MM.1S (cell line): ENCODE data around the gene ASIC2.

Experiments
- DNase-seq: peaks from one replicate; pipeline ENCODE4 v3.0.0-alpha.2; 2015
- H2AFZ ChIP-seq: fragments of 300-600 bp; sonication (generic); 2 replicates; pipeline ENCODE4 v1.6.0; 2016; ENCODE audit warnings: antibody characterized with exemption, low read length
- H3F3A ChIP-seq: fragments of 300-600 bp; sonication (generic); 2 replicates; pipeline ENCODE4 v1.6.1; 2016; ENCODE audit warnings: mild to moderate bottlenecking, antibody characterized with exemption, low read length, moderate library complexity, mixed read lengths; ENCODE audit not compliant: insufficient read depth
- H3K27ac ChIP-seq: fragments of 300-600 bp; sonication (generic); 2 replicates; pipeline ENCODE4 v1.5.1; 2016; ENCODE audit warnings: mild to moderate bottlenecking, low read length
- H3K27me3 ChIP-seq: fragments of 300-600 bp; sonication (generic); replicated peaks from 2 replicates; pipeline ENCODE4 v1.6.0; 2016; ENCODE audit warnings: low read length; ENCODE audit not compliant: insufficient read depth
- H3K36me3 ChIP-seq: fragments of 300-600 bp; sonication (generic); replicated peaks from 2 replicates; pipeline ENCODE4 v1.6.1; 2016; ENCODE audit warnings: mild to moderate bottlenecking, low read length, mixed read lengths; ENCODE audit not compliant: insufficient read depth
- H3K4me1 ChIP-seq: fragments of 300-600 bp; sonication (generic); 2 replicates; pipeline ENCODE4 v1.6.1; 2016; ENCODE audit warnings: low read length, mixed read lengths
- H3K4me2 ChIP-seq: fragments of 300-600 bp; sonication (generic); 2 replicates; pipeline ENCODE4 v1.6.0; 2016; ENCODE audit warnings: low read depth, low read length
- H3K4me3 ChIP-seq: fragments of 300-600 bp; sonication (generic); 2 replicates; pipeline ENCODE4 v1.5.1; 2016; ENCODE audit warnings: low read length, mixed read lengths
- H3K79me2 ChIP-seq: fragments of 300-600 bp; sonication (generic); 2 replicates; pipeline ENCODE4 v1.6.1; 2016; ENCODE audit warnings: mixed run types, low read length, mixed read lengths
- H3K9ac ChIP-seq: fragments of 300-600 bp; sonication (generic); 2 replicates; pipeline ENCODE4 v1.6.1; 2016; ENCODE audit warnings: low read length, mixed read lengths
- H3K9me2 ChIP-seq: fragments of 300-600 bp; sonication (generic); replicated peaks from 2 replicates; pipeline ENCODE4 v1.6.1; 2016; ENCODE audit warnings: mild to moderate bottlenecking, low read length, mixed read lengths; ENCODE audit not compliant: insufficient read depth
- H3K9me3 ChIP-seq: fragments of 300-600 bp; sonication (generic); replicated peaks from 2 replicates; pipeline ENCODE4 v1.6.1; 2016; ENCODE audit warnings: mild to moderate bottlenecking, low read length, mixed read lengths; ENCODE audit not compliant: insufficient read depth
- H4K20me1 ChIP-seq: fragments of 300-600 bp; sonication (generic); 2 replicates; pipeline ENCODE4 v1.6.1; 2016; ENCODE audit warnings: mild to moderate bottlenecking, low read length, moderate library complexity, mixed read lengths; ENCODE audit not compliant: insufficient read depth
- EZH2 ChIP-seq: fragments of 300-600 bp; sonication (generic); optimal IDR thresholded peaks from 2 replicates; pipeline ENCODE3; 2017; ENCODE audit warnings: low read depth, mild to moderate bottlenecking, antibody characterized with exemption, low read length, mixed read lengths
- EZH2phosphoT487 ChIP-seq: fragments of 300-600 bp; sonication (generic); IDR thresholded peaks from 2 replicates; pipeline ENCODE4 v1.6.1; 2018; ENCODE audit warnings: antibody characterized with exemption, low read length
- TF ChIP-seq, protein P1 (sequence below): fragments of 300-600 bp; sonication (generic); IDR thresholded peaks from 2 replicates; pipeline ENCODE4 v1.5.1; 2016; ENCODE audit warnings: antibody characterized with exemption, low read length, mixed read lengths

Gene ASIC2

DNA sequence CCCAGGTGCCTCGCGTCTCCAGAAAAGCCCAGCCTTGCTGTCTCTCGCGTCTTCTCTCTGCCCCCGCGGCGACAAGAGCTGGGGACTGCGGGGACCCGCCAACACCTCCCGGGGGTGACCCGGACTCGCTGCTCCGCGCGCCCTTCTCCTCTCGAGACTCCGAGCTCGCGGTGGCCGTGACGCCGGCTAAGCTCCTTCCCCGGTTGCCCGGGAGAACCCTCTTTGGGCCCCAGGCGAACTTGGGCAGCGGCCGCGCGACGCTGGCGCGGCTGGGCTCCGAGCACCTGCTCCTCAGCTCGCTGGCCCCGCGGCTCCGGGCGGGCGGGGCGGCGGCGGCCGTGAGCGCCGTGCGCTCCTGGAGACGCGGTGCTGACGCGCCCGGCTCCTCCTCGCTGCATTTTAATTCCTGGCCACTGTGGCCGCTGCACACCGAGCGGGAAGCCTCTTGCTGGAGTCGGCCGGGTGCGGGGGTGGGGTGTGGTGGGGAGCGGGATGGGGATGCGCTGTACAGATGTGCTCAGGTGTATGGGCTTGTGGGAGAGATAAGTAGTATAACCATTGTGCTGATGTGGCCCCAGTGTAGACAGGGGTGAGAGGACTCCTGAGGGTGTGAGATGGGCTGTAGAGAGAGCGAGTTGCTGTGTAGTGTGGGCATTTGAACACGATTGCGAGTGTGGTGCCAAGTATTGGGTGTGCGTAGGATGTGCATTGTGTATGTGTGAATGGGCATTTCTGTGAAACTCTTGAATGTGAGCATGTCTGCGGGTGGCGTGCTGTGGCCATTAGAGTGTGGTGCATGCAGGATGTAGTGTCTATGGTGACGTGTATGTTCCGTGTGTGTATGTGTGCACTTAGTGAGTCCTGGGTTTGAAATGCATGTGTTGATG, at the start of gene ASIC2:
Gene ASIC2 (minus strand): TSS at position 315 of the 887 bp plus-strand sequence.
- H3K27ac ChIP-seq, result no peak within 1 kb of the TSS
- no peak within 1 kb of the TSS for H3K4me2 ChIP-seq
- TF ChIP-seq EZH2 (no peak), EZH2phosphoT487 (no peak)
- TF ChIP-seq, protein P1, sequence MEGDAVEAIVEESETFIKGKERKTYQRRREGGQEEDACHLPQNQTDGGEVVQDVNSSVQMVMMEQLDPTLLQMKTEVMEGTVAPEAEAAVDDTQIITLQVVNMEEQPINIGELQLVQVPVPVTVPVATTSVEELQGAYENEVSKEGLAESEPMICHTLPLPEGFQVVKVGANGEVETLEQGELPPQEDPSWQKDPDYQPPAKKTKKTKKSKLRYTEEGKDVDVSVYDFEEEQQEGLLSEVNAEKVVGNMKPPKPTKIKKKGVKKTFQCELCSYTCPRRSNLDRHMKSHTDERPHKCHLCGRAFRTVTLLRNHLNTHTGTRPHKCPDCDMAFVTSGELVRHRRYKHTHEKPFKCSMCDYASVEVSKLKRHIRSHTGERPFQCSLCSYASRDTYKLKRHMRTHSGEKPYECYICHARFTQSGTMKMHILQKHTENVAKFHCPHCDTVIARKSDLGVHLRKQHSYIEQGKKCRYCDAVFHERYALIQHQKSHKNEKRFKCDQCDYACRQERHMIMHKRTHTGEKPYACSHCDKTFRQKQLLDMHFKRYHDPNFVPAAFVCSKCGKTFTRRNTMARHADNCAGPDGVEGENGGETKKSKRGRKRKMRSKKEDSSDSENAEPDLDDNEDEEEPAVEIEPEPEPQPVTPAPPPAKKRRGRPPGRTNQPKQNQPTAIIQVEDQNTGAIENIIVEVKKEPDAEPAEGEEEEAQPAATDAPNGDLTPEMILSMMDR, result no peak
- no peaks in the 10 kb centered on the region for H4K20me1 ChIP-seq
- H3K9ac ChIP-seq, result no peak within 1 kb of the TSS
- H3K27me3 ChIP-seq, result peaks cover 20% of the 10 kb centered on the region
- no peak for DNase-seq
- H3K4me1 ChIP-seq, result no peaks in the 10 kb centered on the region
- H3F3A ChIP-seq, result no peaks in the 10 kb centered on the region
- H3K9me2 ChIP-seq, result no peaks in the 10 kb centered on the region
- H3K9me3 ChIP-seq, result no peaks in the 10 kb centered on the region
- H3K79me2 ChIP-seq, result no peaks in the 10 kb centered on the region
- no peaks in the 10 kb centered on the region for H3K36me3 ChIP-seq
- no peak within 1 kb of the TSS for H3K4me3 ChIP-seq
- H2AFZ ChIP-seq, result no peak within 1 kb of the TSS

- no peak for DNase-seq
These were observed 48.9 kb upstream of the ASIC2 start for GRCh38 chr17:33342025-33342424.

DNA sequence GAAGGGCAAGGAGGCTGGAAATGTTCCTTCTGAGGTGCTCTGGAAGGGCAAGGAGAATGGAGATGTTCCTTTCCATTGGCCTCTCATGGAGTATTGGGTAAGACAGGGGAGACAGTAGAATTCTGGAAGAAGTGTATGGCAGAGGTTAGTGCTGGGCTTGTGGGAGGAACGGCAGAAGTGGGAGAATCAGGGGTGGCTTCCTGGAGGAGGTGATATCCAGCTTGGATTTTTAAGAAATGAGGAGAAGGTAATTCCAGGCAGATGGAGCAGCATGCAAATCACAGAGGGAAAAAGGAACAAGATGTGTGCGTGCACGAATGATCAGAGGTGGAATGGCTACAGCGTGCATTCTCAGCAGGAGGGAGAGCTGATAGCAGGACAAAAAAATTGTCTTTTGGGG, 45.1 kb upstream of the ASIC2 start:
- no peak overlapping the region for H3K27ac ChIP-seq
- DNase-seq, result no peak
- no peaks in the 10 kb centered on the region for H3K36me3 ChIP-seq
- H3K9me2 ChIP-seq, result no peaks in the 10 kb centered on the region
- no peaks in the 10 kb centered on the region for H3K9me3 ChIP-seq
- no peaks in the 10 kb centered on the region for H3K79me2 ChIP-seq
- TF ChIP-seq, protein P1, result no peak
- no peak for TF ChIP-seq EZH2phosphoT487
- no peak for TF ChIP-seq EZH2
- H3F3A ChIP-seq, result no peaks in the 10 kb centered on the region
- H3K4me3 ChIP-seq, result no peak overlapping the region
- H2AFZ ChIP-seq, result no peak overlapping the region
- no peaks in the 10 kb centered on the region for H3K4me1 ChIP-seq
- H3K27me3 ChIP-seq, result no peaks in the 10 kb centered on the region
- H3K9ac ChIP-seq, result no peak overlapping the region
- H3K4me2 ChIP-seq, result no peak overlapping the region
- H4K20me1 ChIP-seq, result no peaks in the 10 kb centered on the region

More at GRCh38 chr17:33342025-33342424, 48.9 kb upstream of the ASIC2 start:
- Histone ChIP-seq H3K27ac (no peak overlapping the region), H3K27me3 (no peaks in the 10 kb centered on the region), H3K36me3 (no peaks in the 10 kb centered on the region), H3K79me2 (no peaks in the 10 kb centered on the region), H3K9me3 (no peaks in the 10 kb centered on the region), H3K4me1 (no peaks in the 10 kb centered on the region), H3K4me2 (no peak overlapping the region), H4K20me1 (no peaks in the 10 kb centered on the region), H2AFZ (no peak overlapping the region), H3K9me2 (no peaks in the 10 kb centered on the region), H3K9ac (no peak overlapping the region), H3K4me3 (no peak overlapping the region), H3F3A (no peaks in the 10 kb centered on the region)
- no peak for TF ChIP-seq EZH2
- no peak for TF ChIP-seq EZH2phosphoT487
- TF ChIP-seq, protein P1, result no peak
